ENCODE measurements around the gene RTF1.

Gene RTF1

DNA sequence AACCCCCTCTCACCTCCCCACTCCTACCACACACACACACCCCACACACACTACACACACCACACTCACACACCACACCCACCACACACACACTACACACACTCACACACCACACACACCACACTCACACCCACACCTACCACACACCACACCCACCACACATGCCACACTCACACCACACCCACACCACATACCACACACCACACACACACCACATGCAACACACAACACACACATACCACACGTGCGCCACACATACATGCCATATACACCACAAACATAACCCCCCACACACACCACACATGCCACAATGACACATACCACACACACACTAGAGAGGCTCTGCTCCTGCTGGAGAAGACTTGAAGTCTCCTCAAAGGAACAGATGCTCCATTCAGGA, 70.9 kb downstream of the RTF1 start:
- DNase-seq (ENCODE audit: low spot score) = no peak

DNA sequence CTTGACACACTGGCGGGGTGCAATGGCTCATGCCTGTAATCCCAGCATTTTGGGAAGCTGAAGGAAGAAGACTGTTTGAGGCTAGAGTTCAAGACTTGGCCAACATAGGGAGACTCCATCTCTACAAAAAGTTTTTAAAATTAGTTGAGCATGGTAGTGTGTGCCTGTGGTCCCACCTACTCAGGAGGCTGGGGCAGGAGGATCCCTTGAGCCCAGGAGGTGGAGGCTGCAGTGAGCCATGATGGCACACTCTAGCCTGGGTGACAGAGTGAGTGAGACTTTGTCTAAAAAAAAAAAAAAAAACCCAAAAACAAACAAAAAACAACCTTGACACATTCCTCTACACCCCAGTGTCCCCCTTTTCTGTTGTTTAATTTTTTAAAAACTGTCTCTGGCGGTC, 72.7 kb downstream of the RTF1 start:
- no peak for DNase-seq (ENCODE audit: low spot score)

DNA sequence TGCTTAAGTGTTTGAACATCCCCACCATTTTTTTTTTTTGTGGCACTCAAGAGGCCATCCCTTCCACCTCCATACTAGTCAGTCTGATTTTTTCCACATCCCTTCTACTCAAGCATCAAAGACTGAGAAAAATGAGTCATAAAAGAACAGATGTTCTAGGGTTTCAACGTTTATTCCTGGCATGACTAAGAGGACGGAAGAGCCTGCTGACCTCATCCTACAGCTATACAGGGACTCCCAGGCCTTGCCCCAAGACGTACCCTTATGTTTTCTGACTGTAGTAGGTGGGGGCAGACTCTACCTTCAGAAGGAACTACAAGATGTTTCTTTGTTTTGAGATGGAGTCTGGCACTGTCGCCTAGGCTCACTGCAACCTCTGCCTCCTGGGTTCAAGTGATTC, 73.5 kb downstream of the RTF1 start:
- no peak for DNase-seq (ENCODE audit: low spot score)

DNA sequence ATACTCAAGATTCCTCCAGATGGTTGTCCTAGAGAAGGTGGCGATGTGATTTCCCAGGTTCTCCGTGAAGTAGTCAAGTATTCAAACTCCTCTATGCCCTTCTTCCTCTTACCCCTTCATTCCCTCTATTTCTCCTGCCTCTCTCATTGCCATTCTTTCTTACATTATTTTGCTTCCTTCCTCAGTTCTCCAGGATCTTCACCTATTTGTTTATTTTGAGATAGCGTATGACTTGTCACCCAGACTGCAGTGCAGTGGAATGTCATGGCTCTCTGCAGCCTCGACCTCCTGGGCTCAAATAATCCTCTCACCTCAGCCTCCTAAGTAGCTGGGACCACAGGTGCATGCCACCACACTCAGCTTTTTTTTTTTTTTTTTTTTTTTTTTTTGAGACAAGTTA, 75.0 kb downstream of the RTF1 start:
- no peak for DNase-seq (ENCODE audit: low spot score)

DNA sequence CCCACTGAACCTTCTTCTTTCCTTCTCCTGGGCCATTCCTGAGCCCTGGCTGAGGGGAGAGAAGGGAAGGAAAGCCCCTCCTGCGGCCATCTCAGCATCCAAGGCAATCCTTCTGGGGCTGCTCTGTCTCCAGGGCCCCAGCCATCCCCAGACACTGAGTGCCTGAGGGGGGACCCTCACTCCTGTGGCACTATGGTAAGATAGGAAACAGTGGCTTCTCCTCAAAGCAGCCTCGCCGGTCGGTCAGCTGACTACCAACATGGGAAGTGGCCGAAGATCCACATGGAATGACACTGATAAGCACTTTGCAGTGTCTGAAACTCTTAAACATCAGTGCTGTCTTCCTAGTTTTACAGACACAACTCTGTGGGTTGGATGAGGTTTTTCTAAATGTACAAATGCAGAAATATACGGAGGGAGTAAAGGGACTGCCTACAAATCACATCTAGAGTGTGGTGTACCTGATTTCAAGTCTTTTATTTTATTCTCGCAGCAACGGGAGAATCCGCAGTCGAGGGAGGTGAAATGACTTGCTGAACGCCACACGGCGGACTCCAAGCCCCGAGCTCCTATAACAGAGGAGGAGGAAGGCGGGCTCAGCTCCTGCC, 75.8 kb downstream of the RTF1 start:
- DNase-seq (ENCODE audit: low spot score) = no peak

DNA sequence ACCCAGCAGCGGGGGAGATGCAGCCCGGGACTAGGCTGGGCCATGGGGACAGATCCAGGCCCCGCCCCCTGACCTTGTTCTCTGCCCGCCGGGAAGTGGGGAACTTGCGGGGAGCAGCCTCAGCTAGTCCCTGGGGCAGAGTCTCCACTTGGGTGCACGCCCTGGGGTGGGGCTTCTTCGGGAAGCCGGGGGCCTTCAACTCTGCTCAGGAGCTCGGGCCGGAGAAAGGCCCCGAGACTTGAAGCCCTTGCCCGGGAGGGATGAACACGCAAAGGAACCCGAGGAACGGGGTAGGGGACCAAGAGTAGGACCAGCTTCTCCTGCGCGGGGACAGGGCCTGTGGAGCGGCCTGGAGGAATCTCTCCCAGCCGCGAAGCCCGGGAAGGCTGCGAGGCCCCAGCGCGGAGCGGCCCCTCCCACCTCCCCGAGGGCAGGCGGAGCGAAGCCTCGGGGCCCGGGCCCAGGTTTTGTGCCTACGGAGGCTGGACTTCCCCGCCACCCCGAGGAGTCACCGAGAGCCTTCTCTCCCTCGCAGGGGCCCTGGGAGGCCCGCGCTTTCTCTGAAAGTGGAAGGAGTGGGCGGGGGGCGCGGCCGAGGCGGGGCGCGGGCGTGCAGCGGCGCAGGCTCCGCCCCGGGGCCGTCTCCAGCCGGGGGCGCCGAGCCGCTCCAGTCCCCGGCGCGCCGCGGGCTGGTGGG, 76.5 kb downstream of the RTF1 start, which contains the start of gene ITPKA:
Gene ITPKA, plus strand, starts transcription at position 670 of the 697 bp plus-strand sequence. CDS start 54 bp downstream, outside the sequence.
- peak; percentile 85 for DNase-seq (ENCODE audit: low spot score)

DNA sequence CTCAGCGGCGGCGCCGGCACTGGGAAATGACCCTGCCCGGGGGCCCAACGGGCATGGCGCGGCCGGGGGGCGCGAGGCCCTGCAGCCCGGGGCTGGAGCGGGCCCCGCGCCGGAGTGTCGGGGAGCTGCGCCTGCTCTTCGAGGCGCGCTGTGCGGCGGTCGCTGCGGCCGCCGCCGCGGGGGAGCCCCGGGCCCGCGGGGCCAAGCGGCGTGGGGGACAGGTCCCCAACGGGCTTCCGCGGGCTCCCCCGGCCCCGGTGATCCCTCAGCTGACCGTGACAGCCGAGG, 77.0 kb downstream of the RTF1 start:
- no peak for DNase-seq (ENCODE audit: low spot score)

DNA sequence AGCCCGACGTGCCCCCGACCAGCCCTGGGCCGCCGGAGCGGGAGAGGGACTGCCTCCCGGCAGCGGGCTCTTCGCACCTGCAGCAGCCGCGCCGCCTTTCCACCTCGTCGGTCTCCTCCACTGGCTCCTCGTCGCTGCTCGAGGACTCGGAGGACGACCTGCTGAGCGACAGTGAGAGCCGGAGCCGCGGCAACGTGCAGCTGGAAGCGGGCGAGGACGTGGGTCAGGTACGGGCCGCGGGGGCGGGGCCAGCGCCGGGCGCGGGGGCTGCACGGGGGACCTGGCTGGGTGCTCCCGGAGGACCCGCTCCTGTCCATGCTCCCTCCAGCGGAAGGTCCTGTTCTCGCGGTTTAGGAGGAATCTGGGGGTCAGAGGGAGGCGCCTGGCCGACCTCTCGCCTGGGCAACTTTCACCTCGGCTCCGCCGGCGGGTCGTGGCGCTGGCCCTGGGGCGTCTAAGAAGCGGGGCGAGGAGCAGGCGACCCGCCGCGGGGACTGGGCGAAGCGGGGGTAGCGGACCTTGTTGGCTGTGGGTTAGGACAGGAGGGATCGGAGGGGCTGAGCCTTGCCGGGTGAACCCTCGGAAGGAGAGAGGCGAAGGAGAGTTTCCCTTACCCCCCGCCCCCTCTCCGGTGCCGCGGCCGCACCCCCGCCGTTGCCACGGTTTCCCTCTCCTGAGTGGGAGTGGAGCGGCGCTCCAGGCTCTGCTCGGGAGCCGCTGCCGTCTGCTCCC, 77.5 kb downstream of the RTF1 start:
- DNase-seq (ENCODE audit: low spot score) = peak; percentile 77

DNA sequence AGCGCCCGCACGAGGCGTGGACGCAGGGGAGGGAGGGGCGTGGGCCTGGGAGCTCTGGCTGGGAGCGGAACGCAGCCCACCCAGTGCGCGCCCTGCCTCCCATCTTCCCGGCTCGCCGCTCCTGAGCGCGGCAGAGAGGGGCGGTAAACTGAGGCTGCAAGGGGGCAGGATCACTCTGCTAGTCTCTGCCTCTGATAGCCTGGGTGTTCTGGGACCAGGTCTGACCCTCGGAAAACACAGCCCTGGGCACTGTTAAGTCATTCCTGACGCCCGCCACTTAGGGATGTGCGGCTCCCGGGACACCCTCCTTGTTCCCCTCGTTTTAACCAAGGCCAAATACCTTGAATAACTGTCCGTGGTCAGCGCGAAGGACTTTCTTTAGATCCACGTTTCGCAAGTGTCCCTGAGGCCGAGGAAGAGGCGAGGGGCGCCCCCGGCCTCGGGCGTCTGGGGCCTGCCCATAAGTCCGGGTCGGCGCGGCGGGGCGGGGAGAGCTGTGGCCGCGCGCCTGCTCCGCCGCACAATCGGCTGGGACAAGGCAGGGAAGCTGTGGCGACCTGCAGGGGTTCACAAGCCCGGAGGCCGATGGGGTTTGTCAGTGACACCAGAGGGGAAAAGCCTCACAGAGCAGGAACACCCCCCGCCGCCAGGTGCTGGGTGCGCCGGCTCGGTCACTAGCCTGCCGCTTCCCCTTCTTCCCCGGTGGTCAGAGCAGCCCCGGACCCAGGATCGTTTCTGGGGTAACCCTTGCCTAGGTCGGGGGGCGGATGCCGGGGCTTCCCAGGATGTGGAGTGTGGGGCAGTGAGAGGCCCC, 78.2 kb downstream of the RTF1 start:
- peak; percentile 39 for DNase-seq (ENCODE audit: low spot score)

DNA sequence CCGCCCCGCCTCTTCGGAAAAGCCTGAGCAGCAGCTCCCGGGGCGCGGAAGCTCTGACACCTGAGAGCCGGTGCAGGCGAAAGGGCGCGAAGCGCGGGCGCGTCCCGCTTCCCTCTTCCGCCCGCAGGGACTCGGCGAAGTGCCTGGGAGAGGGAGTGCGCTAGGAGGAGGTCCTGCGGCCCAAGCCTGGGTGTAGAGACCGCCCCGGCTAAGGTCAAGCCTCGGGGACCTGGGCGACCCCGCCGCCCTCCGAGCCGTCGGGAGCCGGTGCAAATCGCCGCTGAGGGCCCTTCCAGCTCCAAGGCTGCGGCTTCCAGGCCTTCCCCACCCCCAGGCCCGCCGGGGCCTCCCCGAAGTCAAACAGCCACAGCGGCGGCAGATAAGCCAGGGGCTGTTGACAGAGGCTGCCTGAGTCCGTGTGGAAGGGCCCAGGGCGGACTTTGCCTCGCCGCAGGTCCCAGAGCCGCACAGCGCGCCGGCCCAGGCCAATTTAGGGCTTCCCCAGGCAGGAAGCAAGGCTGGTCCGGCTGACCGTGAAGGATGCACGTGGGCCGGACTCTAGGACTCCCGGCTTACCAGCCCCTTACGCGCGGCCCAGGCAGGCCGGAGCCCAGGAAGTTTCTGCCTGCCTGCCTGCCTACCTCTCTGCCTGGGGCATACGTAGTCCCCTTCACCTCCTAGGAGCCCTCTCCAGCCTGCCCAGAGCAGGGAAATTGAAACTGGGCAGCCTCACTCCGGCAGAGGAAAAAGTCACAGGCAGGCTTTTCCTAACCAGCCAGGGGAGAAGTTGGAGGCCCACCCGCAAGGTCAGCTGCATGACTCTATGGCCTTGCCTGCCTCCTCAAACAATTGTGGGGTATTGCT, 79.1 kb downstream of the RTF1 start:
- DNase-seq (ENCODE audit: low spot score) = peak; percentile 61

DNA sequence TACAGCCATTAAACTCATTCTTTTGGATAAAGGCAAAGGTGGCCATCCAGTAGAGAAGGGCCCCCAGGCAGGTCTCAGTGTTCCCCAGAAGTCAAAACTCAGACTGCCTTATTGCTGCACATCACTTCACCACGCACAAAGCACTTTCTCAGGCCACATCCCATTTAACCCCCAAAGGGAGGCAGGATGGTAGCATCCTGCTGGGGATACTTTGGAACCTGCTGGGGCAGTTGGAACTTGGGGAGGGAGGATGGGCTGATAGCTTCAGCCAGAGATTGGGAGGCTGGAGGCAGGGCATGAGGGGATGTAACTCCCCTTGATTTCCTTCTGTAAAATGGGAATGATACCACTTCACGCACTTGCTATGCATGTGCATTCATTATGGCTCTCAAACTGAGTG, 81.8 kb downstream of the RTF1 start:
- no peak for DNase-seq (ENCODE audit: low spot score)

DNA sequence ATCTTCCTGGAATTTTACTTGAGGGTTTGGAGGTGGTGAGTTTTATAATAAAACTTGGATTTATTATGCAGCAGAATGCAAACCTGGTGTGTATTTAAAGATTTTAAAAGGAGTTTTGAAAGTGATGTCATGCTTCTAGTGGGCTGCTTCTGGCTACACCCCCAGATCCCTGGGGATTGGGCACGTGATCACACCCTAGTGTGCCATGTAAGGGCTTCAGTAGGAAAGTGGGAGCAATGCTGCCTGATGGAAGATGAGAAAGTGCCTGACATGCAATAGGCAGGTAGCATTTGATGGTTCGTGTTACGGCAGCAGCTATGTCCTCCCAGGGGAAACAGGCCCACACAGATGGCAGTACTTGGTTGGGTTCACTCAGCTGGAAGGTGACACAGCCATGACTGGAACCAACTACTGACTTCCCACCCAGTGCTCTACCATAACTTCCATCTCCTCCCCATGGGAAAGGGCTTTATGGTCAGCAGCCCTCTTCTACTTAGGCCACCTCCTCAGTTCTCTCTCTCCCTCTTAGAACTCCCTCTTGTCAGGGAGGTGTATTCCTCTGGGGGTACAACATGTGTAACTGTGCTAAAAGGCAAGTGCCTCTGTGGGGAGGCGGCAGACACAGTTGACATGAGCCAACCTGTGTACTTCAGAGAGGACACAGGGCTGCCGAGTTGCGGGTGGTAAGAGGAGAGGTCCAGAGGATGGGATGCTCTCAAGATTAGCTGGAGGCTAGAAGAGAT, 82.4 kb downstream of the RTF1 start:
- DNase-seq (ENCODE audit: low spot score) = no peak

DNA sequence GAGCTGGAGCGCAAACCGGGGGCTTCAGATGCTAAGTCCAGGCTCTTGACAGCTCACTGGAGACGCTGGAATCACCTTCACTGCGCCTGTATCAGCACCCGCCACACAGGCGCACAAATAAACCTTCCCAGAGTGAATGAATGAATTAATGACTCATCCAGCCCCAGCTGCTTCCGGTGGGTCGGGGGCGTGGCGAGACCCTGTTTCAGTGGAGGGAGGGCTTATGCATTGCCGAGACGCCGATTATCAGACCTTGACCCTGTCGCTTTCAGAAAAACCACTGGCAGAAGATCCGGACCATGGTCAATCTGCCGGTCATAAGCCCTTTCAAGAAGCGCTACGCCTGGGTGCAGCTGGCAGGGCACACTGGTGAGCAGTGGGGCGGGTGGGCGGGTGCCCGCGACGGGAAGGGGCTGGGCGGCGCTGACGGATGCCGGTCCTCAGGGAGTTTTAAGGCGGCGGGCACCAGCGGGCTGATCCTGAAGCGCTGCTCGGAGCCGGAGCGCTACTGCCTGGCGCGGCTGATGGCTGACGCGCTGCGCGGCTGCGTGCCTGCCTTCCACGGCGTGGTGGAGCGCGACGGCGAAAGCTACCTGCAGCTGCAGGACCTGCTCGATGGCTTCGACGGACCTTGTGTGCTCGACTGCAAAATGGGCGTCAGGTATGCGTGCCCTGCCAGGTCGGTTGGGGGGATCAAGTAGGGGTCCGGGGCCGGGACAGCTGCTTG, 84.5 kb downstream of the RTF1 start:
- peak; percentile 52 for DNase-seq (ENCODE audit: low spot score)

DNA sequence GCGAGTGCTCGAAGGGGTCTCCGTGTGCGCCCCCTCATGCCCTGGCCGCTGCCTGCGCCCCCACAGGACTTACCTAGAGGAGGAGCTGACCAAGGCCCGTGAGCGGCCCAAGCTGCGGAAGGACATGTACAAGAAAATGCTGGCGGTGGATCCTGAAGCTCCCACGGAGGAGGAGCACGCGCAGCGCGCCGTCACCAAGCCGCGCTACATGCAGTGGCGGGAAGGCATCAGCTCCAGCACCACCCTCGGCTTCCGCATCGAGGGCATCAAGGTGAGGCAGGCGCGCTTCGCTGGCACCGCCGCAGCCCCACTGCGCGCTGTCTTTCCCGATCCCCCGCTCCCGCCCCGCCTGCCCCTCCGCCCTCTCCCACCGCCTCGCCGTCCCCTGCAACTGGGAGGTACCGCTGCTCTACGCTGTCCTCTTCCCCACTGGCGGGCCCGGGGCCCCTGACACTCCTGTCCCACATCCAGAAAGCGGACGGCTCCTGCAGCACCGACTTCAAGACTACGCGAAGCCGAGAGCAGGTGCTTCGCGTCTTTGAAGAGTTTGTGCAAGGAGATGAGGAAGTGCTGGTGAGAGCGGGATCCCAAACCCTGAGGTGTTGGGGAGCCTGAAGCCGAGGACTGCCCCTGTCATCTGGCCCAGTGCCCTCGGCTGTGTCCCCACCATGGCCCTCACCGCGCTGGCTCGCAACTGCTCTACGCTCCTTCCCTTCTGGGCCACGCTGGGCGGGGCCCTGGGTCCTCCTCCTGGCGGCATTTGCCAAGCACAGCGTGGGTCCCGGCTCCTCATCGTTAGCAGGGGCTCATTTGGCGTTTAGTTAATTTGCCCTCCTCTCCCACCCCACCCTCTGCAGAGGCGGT, 85.3 kb downstream of the RTF1 start:
- peak; percentile 48 for DNase-seq (ENCODE audit: low spot score)

DNA sequence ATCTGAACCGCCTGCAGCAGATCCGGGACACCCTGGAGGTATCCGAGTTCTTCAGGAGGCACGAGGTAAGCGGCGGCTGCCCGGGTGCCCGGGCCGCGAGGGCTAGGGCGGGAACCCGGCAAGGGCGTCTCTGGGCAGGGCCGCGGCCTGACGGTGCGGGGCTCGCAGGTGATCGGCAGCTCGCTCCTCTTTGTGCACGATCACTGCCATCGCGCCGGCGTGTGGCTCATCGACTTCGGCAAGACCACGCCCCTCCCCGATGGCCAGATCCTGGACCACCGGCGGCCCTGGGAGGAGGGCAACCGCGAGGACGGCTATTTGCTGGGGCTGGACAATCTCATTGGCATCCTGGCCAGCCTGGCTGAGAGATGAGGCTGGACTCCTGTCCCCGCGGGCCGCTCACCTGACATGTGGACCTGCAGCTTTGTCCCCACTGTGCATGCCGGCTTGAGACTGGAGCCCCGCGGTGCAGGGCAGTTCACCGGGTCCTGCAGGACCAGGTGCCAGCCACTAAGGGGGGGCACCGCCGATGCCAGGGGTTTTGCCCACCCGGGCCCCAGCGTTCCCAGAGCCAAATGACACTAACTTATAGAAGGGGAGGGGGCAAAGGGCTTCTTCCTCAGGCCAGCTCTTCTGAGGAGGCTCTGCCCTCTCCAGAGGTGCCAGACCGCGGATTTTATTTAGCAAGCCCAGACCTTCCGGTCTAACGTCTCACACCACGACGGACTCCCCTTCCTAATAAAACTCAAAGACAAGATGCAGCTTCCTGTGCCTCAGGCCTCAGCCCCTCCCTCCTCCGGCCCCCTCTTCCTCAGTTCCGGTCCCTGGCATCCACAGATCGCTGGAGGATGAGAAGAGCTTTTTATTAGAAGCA, 86.1 kb downstream of the RTF1 start:
- peak; percentile 72 for DNase-seq (ENCODE audit: low spot score)

DNA sequence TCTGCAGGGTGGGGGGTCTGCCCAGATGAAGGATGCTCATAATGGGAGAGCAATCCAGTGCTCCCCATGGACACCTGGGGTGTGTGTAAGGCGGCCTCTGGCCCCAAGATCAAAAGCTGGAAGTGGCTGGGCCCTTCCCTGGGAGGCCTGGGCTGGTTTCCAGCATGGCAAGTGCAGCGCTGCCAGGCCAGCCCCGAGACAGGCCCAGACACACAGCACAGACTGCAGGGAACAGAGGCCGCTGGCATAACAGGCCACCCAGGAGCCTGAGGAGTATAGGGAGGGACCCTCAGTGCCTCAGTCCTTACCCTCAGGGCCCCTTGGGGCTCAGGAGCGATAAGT, 86.7 kb downstream of the RTF1 start:
- DNase-seq (ENCODE audit: low spot score) = no peak

DNA sequence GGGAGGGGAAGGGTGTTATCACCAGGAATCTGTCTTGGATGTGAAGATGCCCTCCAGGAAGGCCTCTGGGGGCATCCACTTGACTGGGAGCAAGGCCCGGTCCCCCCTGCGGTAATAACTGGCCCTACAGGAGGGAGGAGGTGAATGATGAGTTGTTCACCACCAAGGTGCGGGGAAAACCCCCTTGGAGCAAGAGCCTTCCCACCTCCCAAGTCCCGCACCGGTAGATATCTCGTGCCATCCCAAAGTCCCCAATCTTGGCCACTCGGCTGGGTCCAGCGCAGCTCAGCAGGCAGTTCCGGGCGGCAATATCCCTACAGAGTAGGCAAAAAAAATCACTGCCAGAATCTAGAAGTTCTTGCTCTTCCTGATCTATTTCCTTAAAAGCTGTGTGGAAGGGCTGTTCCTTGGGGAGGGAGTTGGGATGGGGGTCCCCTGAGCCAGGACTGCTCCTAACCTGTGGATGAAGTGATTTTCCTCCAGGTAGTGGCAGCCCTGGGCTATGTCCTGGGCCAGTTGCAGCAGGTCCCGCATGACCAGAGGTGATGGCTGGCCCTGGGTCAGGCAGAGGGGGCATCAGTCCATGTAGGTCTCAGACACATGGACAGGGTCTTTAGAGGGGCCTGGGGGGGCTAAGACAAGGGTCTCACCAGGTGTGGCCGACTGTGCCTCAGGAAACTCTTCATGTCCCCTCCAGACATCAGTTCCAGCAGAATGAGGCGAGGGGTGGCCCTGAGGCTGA, 88.0 kb downstream of the RTF1 start:
- DNase-seq (ENCODE audit: low spot score) = no peak

DNA sequence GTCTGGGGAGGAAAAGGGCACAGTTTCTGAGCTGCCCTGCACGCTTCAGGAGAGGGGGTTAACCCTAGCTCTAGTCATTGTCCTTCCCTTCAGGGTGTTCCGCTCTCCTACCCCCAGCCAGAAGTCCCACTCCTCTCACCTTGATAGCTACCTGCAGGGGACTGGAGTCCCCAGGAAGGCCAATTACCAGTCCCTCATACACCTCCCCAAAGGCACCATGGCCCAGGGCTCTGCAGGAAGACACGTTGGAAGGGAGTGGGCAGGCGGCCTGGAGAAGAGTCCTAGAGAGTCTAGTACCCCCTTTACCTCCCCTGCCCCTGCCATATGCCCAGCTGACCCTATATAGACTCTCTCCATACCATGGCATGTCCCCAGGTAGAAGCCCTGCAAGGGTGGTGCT, 88.9 kb downstream of the RTF1 start:
- DNase-seq (ENCODE audit: low spot score) = no peak

Data from iPS-NIHi11 (cell line).